H1 (cell line): ENCODE results near the gene USH1C. TPM values are rescaled to one million over a fixed set of nuclear protein-coding genes. Genes with fewer than 3 reads are reported as not detected.

ENCODE experiments used
- polyA plus RNA-seq, 7 experiments: library from polyadenylated mRNA; depleted of rRNA in 3 of 7; stranded (reverse) in 5 of 7; unstranded in 2 of 7; fragments of >200 nt in 5 of 7; fragments of 200-250 nt in 2 of 7; gene quantifications; 1 replicate in 5 of 7; 2 replicates in 1 of 7; 4 replicates in 1 of 7; pipeline versions ENCODE4 v1.2.1 to v1.2.3, GENCODE V29; 2011 to 2013; ENCODE audit warnings: missing spikeins in 2 of 7, mixed read lengths in 2 of 7
- total RNA-seq: library from RNA; stranded (reverse); fragmentation: NEBNext Ultra II Directional; extraction: Animal tissue kit (Norgen Biotek cat#: 25700); gene quantifications from 2 replicates; pipeline ENCODE4 v1.2.1, GENCODE V29; 2021

USH1C gene
- total and polyA plus RNA-seq, 2 of the 8 experiments (the other 6 are each of a cell fraction or from before 2014, with no cell fraction given) = 1.3 to 1.6 TPM

Other genes starting within 250 kb of the USH1C start
- gene NCR3LG1, start 192.6 kb downstream of the USH1C start, total RNA-seq = 1.7 and 1.9 TPM in 2 replicates
- gene NCR3LG1, start 192.6 kb downstream of the USH1C start, polyA plus RNA-seq (2011; rRNA removed) = 0.49 and 0.68 TPM in 2 replicates
- gene KCNJ11, start 155.8 kb downstream of the USH1C start, total RNA-seq = 6.3 and 8.3 TPM in 2 replicates
- gene KCNJ11, start 155.8 kb downstream of the USH1C start, polyA plus RNA-seq (2011; rRNA removed) = 3.8 and 6.5 TPM in 2 replicates
- 2.6 and 3.7 TPM in 2 replicates for gene ABCC8, start 67.6 kb downstream of the USH1C start, total RNA-seq
- 4.9 and 7.1 TPM in 2 replicates for gene ABCC8, start 67.6 kb downstream of the USH1C start, polyA plus RNA-seq (2011; rRNA removed)
- 1.5 and 2.4 TPM in 2 replicates for gene OTOG, start 2.8 kb upstream of the USH1C start, total RNA-seq
- 0.41 and 0.88 TPM in 2 replicates for gene OTOG, start 2.8 kb upstream of the USH1C start, polyA plus RNA-seq (2011; rRNA removed)
- not detected in 2 replicates for gene MYOD1, start 175.2 kb upstream of the USH1C start, total RNA-seq
- 0.06 TPM in 1 of 2 replicates, not detected in the other for gene MYOD1, start 175.2 kb upstream of the USH1C start, polyA plus RNA-seq (2011; rRNA removed)
- gene KCNC1, start 190.4 kb upstream of the USH1C start, total RNA-seq = 0.19 and 0.26 TPM in 2 replicates
- gene KCNC1, start 190.4 kb upstream of the USH1C start, polyA plus RNA-seq (2011; rRNA removed) = 0.08 and 0.11 TPM in 2 replicates